GM23338 (cell line): ENCODE measurements around the gene YOD1.

Source experiments
- CREB1 ChIP-seq: fragments of 250-450 bp; sonication (Bioruptor Pico); IDR thresholded peaks from 2 replicates; pipeline ENCODE4 v1.5.0; 2020; ENCODE audit warnings: low read depth, mild to moderate bottlenecking, moderate library complexity
- CTCF ChIP-seq, 2 experiments: fragments of 200-600 bp in 1 of 2; sonication (generic) in 1 of 2; conservative IDR thresholded peaks; 2 replicates each; pipeline versions ENCODE4 v1.5.1 to v1.6.1; 2016 to 2017; ENCODE audit warnings: antibody characterized with exemption in 2 of 2, low read depth in 2 of 2, mild to moderate bottlenecking in 2 of 2, moderate library complexity in 1 of 2
- EZH2 ChIP-seq: fragments of 200-600 bp; sonication (generic); IDR thresholded peaks from one replicate; pipeline ENCODE4 v1.8.0; 2017; ENCODE audit warnings: antibody characterized with exemption, mild to moderate bottlenecking, low read depth; ENCODE audit not compliant: unreplicated experiment
- EZH2phosphoT487 ChIP-seq: fragments of 200-600 bp; sonication (generic); IDR thresholded peaks from one replicate; pipeline ENCODE4 v1.8.1; 2018; ENCODE audit warnings: antibody characterized with exemption; ENCODE audit not compliant: unreplicated experiment
- JUNB ChIP-seq: IDR thresholded peaks from one replicate; pipeline ENCODE4 v1.6.1; 2016; ENCODE audit warnings: antibody characterized with exemption; ENCODE audit not compliant: unreplicated experiment
- NANOG ChIP-seq: IDR thresholded peaks from 2 replicates; pipeline ENCODE4 v1.6.1; 2016; ENCODE audit warnings: antibody characterized with exemption, borderline replicate concordance
- POLR2AphosphoS5 ChIP-seq: IDR thresholded peaks from 2 replicates; pipeline ENCODE4 v1.6.1; 2016; ENCODE audit warnings: antibody characterized with exemption, low read depth
- STAT1 ChIP-seq: IDR thresholded peaks from one replicate; pipeline ENCODE4 v1.6.1; 2016; ENCODE audit warnings: antibody characterized with exemption; ENCODE audit not compliant: unreplicated experiment
- ZNF114 ChIP-seq: fragments of 250-450 bp; sonication (Bioruptor Pico); IDR thresholded peaks from 2 replicates; pipeline ENCODE4 v1.5.0; 2020; ENCODE audit warnings: mild to moderate bottlenecking, moderate library complexity
- ZNF331 ChIP-seq: fragments of 250-450 bp; sonication (Bioruptor Pico); IDR thresholded peaks from 2 replicates; pipeline ENCODE4 v1.5.0; 2020; ENCODE audit warnings: low read depth, mild to moderate bottlenecking, moderate library complexity
- ZNF462 ChIP-seq: fragments of 250-450 bp; sonication (Bioruptor Pico); IDR thresholded peaks from 2 replicates; pipeline ENCODE4 v1.5.0; 2020; ENCODE audit warnings: mild to moderate bottlenecking, moderate library complexity
- TF ChIP-seq, protein P1 (sequence below): IDR thresholded peaks from 2 replicates; pipeline ENCODE4 v1.6.1; 2016; ENCODE audit warnings: antibody characterized with exemption
- TF ChIP-seq, protein P2 (sequence below): IDR thresholded peaks from one replicate; pipeline ENCODE4 v1.6.1; 2018; ENCODE audit warnings: antibody characterized with exemption; ENCODE audit not compliant: unreplicated experiment

DNA sequence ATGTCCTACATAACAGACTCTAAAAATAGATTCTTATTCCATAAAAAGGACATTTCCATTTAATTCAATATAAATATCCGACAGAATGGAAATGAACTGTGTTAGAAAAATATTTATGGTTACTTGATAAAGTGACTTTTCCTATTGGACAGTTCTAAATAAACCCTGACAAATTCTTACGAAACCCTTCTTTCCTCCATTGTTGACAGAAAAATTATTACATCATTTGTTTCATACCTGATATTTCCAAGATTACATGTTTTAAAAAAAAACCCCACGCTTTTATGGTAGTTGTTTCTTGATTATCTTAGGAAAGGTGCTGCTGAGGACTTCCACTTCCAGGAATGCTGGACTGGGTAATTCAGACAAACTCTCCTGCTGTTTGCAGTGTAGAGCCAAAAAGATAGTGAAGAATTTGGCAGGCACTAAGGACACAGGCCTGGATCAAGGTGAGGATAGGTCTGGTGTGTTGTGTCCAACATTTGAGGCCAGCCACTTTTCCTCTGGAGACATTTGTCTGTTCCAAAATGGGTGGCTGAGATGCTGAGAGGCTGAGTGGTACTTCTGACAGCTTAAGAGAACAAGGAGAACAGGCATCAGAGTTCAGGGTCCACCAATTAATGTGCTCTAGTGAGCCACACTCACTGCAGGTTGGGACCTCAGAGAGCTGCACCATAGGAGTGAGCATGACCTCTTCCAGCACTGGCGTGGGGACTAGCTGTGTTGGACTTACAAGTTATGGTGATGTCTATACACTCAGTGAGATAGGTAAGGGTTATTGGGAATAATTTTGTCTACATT is 11.4 kb downstream of the YOD1 start:
- no peak for TF ChIP-seq CTCF (conservative IDR thresholded peaks at IDR 0.05; ENCODE audit: low read depth in 2 of 2)
- TF ChIP-seq POLR2AphosphoS5, result no peak
- no peak for TF ChIP-seq EZH2
- TF ChIP-seq EZH2phosphoT487, result no peak
- TF ChIP-seq, protein P1, sequence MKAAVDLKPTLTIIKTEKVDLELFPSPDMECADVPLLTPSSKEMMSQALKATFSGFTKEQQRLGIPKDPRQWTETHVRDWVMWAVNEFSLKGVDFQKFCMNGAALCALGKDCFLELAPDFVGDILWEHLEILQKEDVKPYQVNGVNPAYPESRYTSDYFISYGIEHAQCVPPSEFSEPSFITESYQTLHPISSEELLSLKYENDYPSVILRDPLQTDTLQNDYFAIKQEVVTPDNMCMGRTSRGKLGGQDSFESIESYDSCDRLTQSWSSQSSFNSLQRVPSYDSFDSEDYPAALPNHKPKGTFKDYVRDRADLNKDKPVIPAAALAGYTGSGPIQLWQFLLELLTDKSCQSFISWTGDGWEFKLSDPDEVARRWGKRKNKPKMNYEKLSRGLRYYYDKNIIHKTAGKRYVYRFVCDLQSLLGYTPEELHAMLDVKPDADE, result no peak
- no peak for TF ChIP-seq NANOG
- no peak for TF ChIP-seq CREB1 (CRISPR knock-in tag)
- TF ChIP-seq, protein P2, sequence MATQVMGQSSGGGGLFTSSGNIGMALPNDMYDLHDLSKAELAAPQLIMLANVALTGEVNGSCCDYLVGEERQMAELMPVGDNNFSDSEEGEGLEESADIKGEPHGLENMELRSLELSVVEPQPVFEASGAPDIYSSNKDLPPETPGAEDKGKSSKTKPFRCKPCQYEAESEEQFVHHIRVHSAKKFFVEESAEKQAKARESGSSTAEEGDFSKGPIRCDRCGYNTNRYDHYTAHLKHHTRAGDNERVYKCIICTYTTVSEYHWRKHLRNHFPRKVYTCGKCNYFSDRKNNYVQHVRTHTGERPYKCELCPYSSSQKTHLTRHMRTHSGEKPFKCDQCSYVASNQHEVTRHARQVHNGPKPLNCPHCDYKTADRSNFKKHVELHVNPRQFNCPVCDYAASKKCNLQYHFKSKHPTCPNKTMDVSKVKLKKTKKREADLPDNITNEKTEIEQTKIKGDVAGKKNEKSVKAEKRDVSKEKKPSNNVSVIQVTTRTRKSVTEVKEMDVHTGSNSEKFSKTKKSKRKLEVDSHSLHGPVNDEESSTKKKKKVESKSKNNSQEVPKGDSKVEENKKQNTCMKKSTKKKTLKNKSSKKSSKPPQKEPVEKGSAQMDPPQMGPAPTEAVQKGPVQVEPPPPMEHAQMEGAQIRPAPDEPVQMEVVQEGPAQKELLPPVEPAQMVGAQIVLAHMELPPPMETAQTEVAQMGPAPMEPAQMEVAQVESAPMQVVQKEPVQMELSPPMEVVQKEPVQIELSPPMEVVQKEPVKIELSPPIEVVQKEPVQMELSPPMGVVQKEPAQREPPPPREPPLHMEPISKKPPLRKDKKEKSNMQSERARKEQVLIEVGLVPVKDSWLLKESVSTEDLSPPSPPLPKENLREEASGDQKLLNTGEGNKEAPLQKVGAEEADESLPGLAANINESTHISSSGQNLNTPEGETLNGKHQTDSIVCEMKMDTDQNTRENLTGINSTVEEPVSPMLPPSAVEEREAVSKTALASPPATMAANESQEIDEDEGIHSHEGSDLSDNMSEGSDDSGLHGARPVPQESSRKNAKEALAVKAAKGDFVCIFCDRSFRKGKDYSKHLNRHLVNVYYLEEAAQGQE, result no peak
- no peak for TF ChIP-seq ZNF331 (CRISPR knock-in tag)
- TF ChIP-seq ZNF114 (CRISPR knock-in tag), result no peak
- TF ChIP-seq JUNB, result no peak
- TF ChIP-seq ZNF462 (CRISPR knock-in tag), result no peak
- no peak for TF ChIP-seq STAT1
